H1 (cell line): ENCODE results near the gene MAGI1. TPM values are rescaled to one million over a fixed set of nuclear protein-coding genes. Genes with fewer than 3 reads are reported as not detected.

Experiments
- CTCF ChIA-PET: fragments of 300-600 bp; sonication (Branson Sonifier 250); formaldehyde crosslinking; loops from one replicate; lab custom pipeline; 2021; ENCODE audit not compliant: partially characterized antibody; lab: Charles Lee
- POLR2A ChIA-PET: fragments of 300-600 bp; sonication (Branson Sonifier 250); formaldehyde crosslinking; loops from one replicate; lab custom pipeline; 2021; ENCODE audit warnings: inconsistent platforms; ENCODE audit not compliant: partially characterized antibody; lab: Charles Lee
- DNase-seq, 2 experiments: peaks; one replicate each; pipeline versions ENCODE4 v3.0.0 to v3.0.0-alpha.2; 2010 to 2022; ENCODE audit warnings: low spot score in 2 of 2, low read depth in 1 of 2, mixed read lengths in 1 of 2
- FAIRE-seq: peaks from 2 replicates; lab custom pipeline; 2011; peaks lifted over from hg19 to GRCh38; lab: Jason Lieb, UNC
- H2AFZ ChIP-seq: 2 replicates; pipeline ENCODE4 v1.8.1; 2012; ENCODE audit warnings: low read length, inconsistent platforms
- H2AK5ac ChIP-seq: 2 replicates; pipeline ENCODE4 v1.6.1; 2013; ENCODE audit warnings: low read depth, low read length
- H2BK120ac ChIP-seq: replicated peaks from 2 replicates; pipeline ENCODE3; 2013; ENCODE audit warnings: low read depth, low read length, inconsistent platforms
- H2BK12ac ChIP-seq: 2 replicates; pipeline ENCODE4 v1.6.1; 2013; ENCODE audit warnings: low read depth, low read length
- H2BK15ac ChIP-seq: 2 replicates; pipeline ENCODE4 v1.6.1; 2013; ENCODE audit warnings: low read length
- H2BK20ac ChIP-seq: 2 replicates; pipeline ENCODE4 v1.6.1; 2013; ENCODE audit warnings: low read length
- H2BK5ac ChIP-seq: 2 replicates; pipeline ENCODE4 v1.6.1; 2013; ENCODE audit warnings: low read depth, low read length
- H3K14ac ChIP-seq: 2 replicates; pipeline ENCODE4 v1.6.1; 2013; ENCODE audit warnings: inconsistent platforms; ENCODE audit not compliant: insufficient read length
- H3K18ac ChIP-seq: 2 replicates; pipeline ENCODE4 v1.6.1; 2013; ENCODE audit warnings: low read length; ENCODE audit errors: extremely low read depth
- H3K23ac ChIP-seq: 2 replicates; pipeline ENCODE4 v1.6.1; 2013; ENCODE audit warnings: inconsistent platforms; ENCODE audit not compliant: insufficient read length
- H3K23me2 ChIP-seq: 2 replicates; pipeline ENCODE4 v1.6.1; 2013; ENCODE audit warnings: low read depth, low read length
- H3K27ac ChIP-seq: 2 replicates; pipeline ENCODE4 v1.6.1; 2011; ENCODE audit warnings: low read depth, low read length, inconsistent platforms
- H3K27me3 ChIP-seq, 4 experiments: replicated peaks in 1 of 4; 1 replicate in 1 of 4; 2 replicates in 3 of 4; pipeline versions ENCODE4 v1.6.1 to v1.8.1; 2011 to 2013; ENCODE audit warnings: low read length in 3 of 4, mild to moderate bottlenecking in 3 of 4, inconsistent platforms in 2 of 4, mixed read lengths in 2 of 4, moderate library complexity in 1 of 4; ENCODE audit not compliant: control insufficient read depth in 3 of 4, insufficient read depth in 3 of 4; ENCODE audit errors: extremely low read depth in 1 of 4
- H3K36me3 ChIP-seq, 4 experiments: 2 replicates each; pipeline versions ENCODE4 v1.6.1 to v1.8.1; 2011 to 2013; ENCODE audit warnings: mild to moderate bottlenecking in 4 of 4, low read length in 3 of 4, moderate library complexity in 2 of 4, control low read depth in 1 of 4, inconsistent platforms in 1 of 4; ENCODE audit not compliant: insufficient read depth in 4 of 4, control insufficient read depth in 2 of 4
- H3K4ac ChIP-seq: replicated peaks from 2 replicates; pipeline ENCODE3; 2013; ENCODE audit warnings: low read length, low read depth, mixed read lengths, inconsistent platforms; ENCODE audit not compliant: insufficient read length
- H3K4me1 ChIP-seq, 4 experiments: replicated peaks in 1 of 4; 1 replicate in 1 of 4; 2 replicates in 3 of 4; pipeline versions ENCODE4 v1.6.1 to v1.8.1; 2011 to 2013; ENCODE audit warnings: low read length in 3 of 4, inconsistent platforms in 2 of 4, mixed read lengths in 1 of 4; ENCODE audit not compliant: insufficient read depth in 4 of 4, control insufficient read depth in 3 of 4
- H3K4me2 ChIP-seq, 2 experiments: 2 replicates each; pipeline versions ENCODE4 v1.6.1 to v1.8.1; 2011 to 2013; ENCODE audit warnings: low read depth in 2 of 2, low read length in 2 of 2, control low read depth in 1 of 2, inconsistent platforms in 1 of 2, mild to moderate bottlenecking in 1 of 2; ENCODE audit not compliant: insufficient read depth in 1 of 2
- H3K4me3 ChIP-seq, 4 experiments: fragments of 200-600, 300-600 bp in 1 of 4; sonication (generic), shearing (Covaris generic), sonication (Bioruptor Twin) in 1 of 4; 2 replicates each; pipeline versions ENCODE4 v1.5.1 to v1.8.1; 2011 to 2016; ENCODE audit warnings: low read length in 4 of 4, low read depth in 3 of 4, control low read depth in 2 of 4, inconsistent platforms in 2 of 4, mild to moderate bottlenecking in 2 of 4, mixed read lengths in 1 of 4, moderate library complexity in 1 of 4; ENCODE audit not compliant: insufficient read depth in 2 of 4; ENCODE audit errors: extremely low read depth in 1 of 4
- H3K56ac ChIP-seq: replicated peaks from 2 replicates; pipeline ENCODE3; 2013; ENCODE audit warnings: low read depth, mild to moderate bottlenecking, mixed read lengths, low read length, inconsistent platforms; ENCODE audit not compliant: insufficient read length
- H3K79me1 ChIP-seq: 2 replicates; pipeline ENCODE4 v1.6.1; 2013; ENCODE audit warnings: low read depth, low read length, control low read depth
- H3K79me2 ChIP-seq, 2 experiments: 2 replicates each; pipeline versions ENCODE4 v1.6.1 to v1.8.1; 2012 to 2013; ENCODE audit warnings: low read length in 2 of 2, mild to moderate bottlenecking in 2 of 2, inconsistent platforms in 1 of 2; ENCODE audit not compliant: insufficient read depth in 2 of 2, control insufficient read depth in 1 of 2
- H3K9ac ChIP-seq, 4 experiments: replicated peaks in 1 of 4; 1 replicate in 1 of 4; 2 replicates in 3 of 4; pipeline versions ENCODE4 v1.6.1 to v1.8.1; 2011 to 2013; ENCODE audit warnings: low read depth in 3 of 4, low read length in 3 of 4, control low read depth in 2 of 4, mild to moderate bottlenecking in 2 of 4, moderate library complexity in 2 of 4, inconsistent platforms in 1 of 4; ENCODE audit errors: extremely low read depth in 1 of 4
- H3K9me3 ChIP-seq, 2 experiments: 2 replicates each; pipeline versions ENCODE4 v1.6.1 to v1.8.1; 2012 to 2013; ENCODE audit warnings: mild to moderate bottlenecking in 2 of 2, moderate library complexity in 2 of 2, control low read depth in 1 of 2, inconsistent platforms in 1 of 2, low read depth in 1 of 2, low read length in 1 of 2, mixed read lengths in 1 of 2; ENCODE audit not compliant: insufficient read depth in 2 of 2
- H4K20me1 ChIP-seq, 2 experiments: replicated peaks in 1 of 2; 2 replicates each; pipeline versions ENCODE3 to v1.8.1; 2011 to 2013; ENCODE audit warnings: inconsistent platforms in 2 of 2, low read length in 2 of 2, mild to moderate bottlenecking in 1 of 2; ENCODE audit not compliant: insufficient read depth in 2 of 2, control insufficient read depth in 1 of 2
- H4K5ac ChIP-seq: 2 replicates; pipeline ENCODE4 v1.6.1; 2013; ENCODE audit warnings: low read length, low read depth, mixed read lengths, inconsistent platforms; ENCODE audit not compliant: insufficient read length
- H4K8ac ChIP-seq: 2 replicates; pipeline ENCODE4 v1.8.0; 2013; ENCODE audit warnings: mild to moderate bottlenecking, moderate library complexity, low read length, inconsistent platforms; ENCODE audit not compliant: insufficient read depth; ENCODE audit errors: extremely low read depth
- H4K91ac ChIP-seq: replicated peaks from 2 replicates; pipeline ENCODE3; 2013; ENCODE audit warnings: low read length, mixed read lengths, inconsistent platforms; ENCODE audit not compliant: insufficient read length
- FOSL1 ChIP-seq: IDR thresholded peaks from 2 replicates; pipeline ENCODE4 v1.6.1; 2011; ENCODE audit warnings: mild to moderate bottlenecking, low read depth, low read length, moderate library complexity; ENCODE audit not compliant: insufficient read depth
- YY1 ChIP-seq: IDR thresholded peaks from 2 replicates; pipeline ENCODE4 v1.6.1; 2011; ENCODE audit warnings: low read depth, mild to moderate bottlenecking, low read length
- WGBS, 2 experiments: shearing (Covaris generic) in 1 of 2; methylation state at CpG; one replicate each; pipeline versions ENCODE4 v1.1.6 to v1.1.7; 2013 to 2015; ENCODE audit warnings: low lambda C conversion rate in 2 of 2, mixed read lengths in 2 of 2, inconsistent platforms in 1 of 2, low coverage in 1 of 2, missing lambda C conversion rate in 1 of 2; ENCODE audit not compliant: insufficient replicate concordance in 2 of 2, insufficient coverage in 1 of 2, insufficient read length in 1 of 2; ENCODE audit errors: extremely low coverage in 1 of 2, missing lambda C conversion rate in 1 of 2; 5-methylcytosine and 5-hydroxymethylcytosine counted together
- polyA plus RNA-seq, 7 experiments: library from polyadenylated mRNA; depleted of rRNA in 3 of 7; stranded (reverse) in 5 of 7; unstranded in 2 of 7; fragments of >200 nt in 5 of 7; fragments of 200-250 nt in 2 of 7; gene quantifications; 1 replicate in 5 of 7; 2 replicates in 1 of 7; 4 replicates in 1 of 7; pipeline versions ENCODE4 v1.2.1 to v1.2.3, GENCODE V29; 2011 to 2013; ENCODE audit warnings: missing spikeins in 2 of 7, mixed read lengths in 2 of 7
- total RNA-seq: library from RNA; stranded (reverse); fragmentation: NEBNext Ultra II Directional; extraction: Animal tissue kit (Norgen Biotek cat#: 25700); gene quantifications from 2 replicates; pipeline ENCODE4 v1.2.1, GENCODE V29; 2021

Gene MAGI1
- total and polyA plus RNA-seq, 2 of the 8 experiments (the other 6 are each of a cell fraction or from before 2014, with no cell fraction given): 19.8 to 78.0 TPM

DNA sequence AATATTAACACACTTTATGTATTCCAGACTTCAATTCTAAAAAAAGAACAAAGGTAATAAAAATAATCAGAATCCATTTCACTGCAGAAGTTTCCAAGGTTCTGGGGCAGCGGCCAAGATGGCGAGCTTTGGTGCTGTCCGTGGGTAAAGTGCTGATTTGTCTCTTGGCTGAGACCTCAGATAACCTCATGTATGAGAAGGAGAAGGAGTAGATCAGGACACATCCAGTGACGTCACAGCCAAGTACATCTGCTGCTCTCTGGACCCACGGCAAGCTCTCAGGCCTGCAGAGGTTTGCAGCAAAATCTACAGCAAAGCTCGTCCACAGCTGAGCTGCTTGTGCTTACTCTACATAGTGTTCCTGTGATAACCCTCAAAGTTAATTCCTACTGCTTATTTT, 165.7 kb downstream of the MAGI1 start:
- Histone ChIP-seq H3K27me3 (peaks cover 0 to 1% (median 0%) of the 10 kb centered on the region in 4 experiments; a peak in 1 of 7 replicates), H3K23ac (no peak overlapping the region), H3K4me3 (no peak overlapping the region), H4K8ac (no peak overlapping the region), H4K91ac (no peak overlapping the region), H3K27ac (no peak overlapping the region), H2AK5ac (no peak overlapping the region), H3K9me3 (no peaks in the 10 kb centered on the region), H3K36me3 (no peaks in the 10 kb centered on the region), H2BK20ac (no peak overlapping the region), H4K20me1 (peaks cover 0 to 7% of the 10 kb centered on the region in 2 experiments), H3K14ac (no peak overlapping the region), H3K18ac (no peak overlapping the region), H3K4me1 (peaks cover 0 to 3% (median 0%) of the 10 kb centered on the region in 4 experiments; a peak in 1 of 7 replicates), H3K79me2 (peaks cover 0 to 35% of the 10 kb centered on the region in 2 experiments; a peak in 2 of 4 replicates), H3K23me2 (no peaks in the 10 kb centered on the region; the same call in 1 of the 2 replicates), H2BK15ac (no peak overlapping the region), H3K4ac (no peak overlapping the region), H4K5ac (no peak overlapping the region), H3K4me2 (no peak overlapping the region), H2BK12ac (no peak overlapping the region), H3K56ac (no peak overlapping the region), H2BK120ac (no peak overlapping the region), H2BK5ac (no peak overlapping the region), H3K9ac (no peak overlapping the region), H2AFZ (no peak overlapping the region), H3K79me1 (no peaks in the 10 kb centered on the region; the same call in 1 of the 2 replicates)
- DNase-seq: no peak
- ChIA-PET POLR2A (no interaction called here), CTCF (no interaction called here)
- FAIRE-seq: peak; percentile 42
- WGBS, 2 experiments: 88% methylated on average over 6 of the region's 6 CpGs; no CpG with 5 or more reads in 1 of the 2 experiments
- TF ChIP-seq FOSL1 (no peak), YY1 (peak; percentile 92)
